ENCODE data around the gene DMBT1. TPM values are rescaled to one million over a fixed set of nuclear protein-coding genes. Genes with fewer than 3 reads are reported as not detected.
"Not testable (repeated sequence)": the region's sequence is repeated elsewhere in the genome, so short reads cannot be mapped to it uniquely, and the experiment has no call there.

Gene DMBT1
- total RNA-seq, 3 donors from 2014 or later, result 37.2 to 2,543 (median 408) TPM

DNA sequence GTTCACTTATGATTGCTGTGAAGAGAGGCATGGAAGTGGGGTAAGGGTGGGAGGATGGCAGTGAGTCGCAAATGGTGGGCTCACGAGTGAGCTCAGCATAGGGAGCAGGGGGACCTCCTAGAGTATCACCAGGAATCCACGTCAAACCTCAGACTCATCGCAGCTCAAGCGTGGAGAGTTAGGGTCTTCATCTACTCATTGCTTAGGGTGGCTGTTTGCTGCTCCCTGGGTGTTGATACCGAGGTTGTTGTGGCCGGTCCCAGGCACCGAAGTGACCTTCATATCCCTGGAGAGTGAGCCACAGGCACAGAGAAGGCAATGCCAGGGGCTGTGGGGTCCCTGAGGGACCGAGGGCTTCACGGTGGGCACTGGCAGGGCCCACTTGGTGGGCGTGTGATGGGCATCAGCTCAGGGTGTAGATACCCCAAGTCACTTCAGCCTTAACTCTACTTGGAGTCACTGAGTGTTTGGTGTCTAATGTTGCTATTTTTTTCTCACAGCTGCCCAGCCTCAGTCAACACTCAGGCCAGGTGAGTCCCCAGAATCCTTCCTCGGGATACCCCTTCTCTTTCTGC lies 16.8 kb downstream of the DMBT1 start:
- intact Hi-C loops (cut with DNase I, micrococcal nuclease), result no loop called here
- TF ChIP-seq, protein P1, sequence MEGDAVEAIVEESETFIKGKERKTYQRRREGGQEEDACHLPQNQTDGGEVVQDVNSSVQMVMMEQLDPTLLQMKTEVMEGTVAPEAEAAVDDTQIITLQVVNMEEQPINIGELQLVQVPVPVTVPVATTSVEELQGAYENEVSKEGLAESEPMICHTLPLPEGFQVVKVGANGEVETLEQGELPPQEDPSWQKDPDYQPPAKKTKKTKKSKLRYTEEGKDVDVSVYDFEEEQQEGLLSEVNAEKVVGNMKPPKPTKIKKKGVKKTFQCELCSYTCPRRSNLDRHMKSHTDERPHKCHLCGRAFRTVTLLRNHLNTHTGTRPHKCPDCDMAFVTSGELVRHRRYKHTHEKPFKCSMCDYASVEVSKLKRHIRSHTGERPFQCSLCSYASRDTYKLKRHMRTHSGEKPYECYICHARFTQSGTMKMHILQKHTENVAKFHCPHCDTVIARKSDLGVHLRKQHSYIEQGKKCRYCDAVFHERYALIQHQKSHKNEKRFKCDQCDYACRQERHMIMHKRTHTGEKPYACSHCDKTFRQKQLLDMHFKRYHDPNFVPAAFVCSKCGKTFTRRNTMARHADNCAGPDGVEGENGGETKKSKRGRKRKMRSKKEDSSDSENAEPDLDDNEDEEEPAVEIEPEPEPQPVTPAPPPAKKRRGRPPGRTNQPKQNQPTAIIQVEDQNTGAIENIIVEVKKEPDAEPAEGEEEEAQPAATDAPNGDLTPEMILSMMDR (IDR thresholded peaks at IDR 0.05), result no peak

DNA sequence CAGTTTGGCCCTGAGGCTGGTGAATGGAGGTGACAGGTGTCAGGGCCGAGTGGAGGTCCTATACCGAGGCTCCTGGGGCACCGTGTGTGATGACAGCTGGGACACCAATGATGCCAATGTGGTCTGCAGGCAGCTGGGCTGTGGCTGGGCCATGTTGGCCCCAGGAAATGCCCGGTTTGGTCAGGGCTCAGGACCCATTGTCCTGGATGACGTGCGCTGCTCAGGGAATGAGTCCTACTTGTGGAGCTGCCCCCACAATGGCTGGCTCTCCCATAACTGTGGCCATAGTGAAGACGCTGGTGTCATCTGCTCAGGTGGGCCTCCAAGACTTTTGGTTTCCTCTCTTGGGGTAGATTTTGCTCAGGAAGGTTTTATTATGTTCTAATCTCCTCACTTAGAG lies 25.5 kb downstream of the DMBT1 start:
- H3K9me3 ChIP-seq; H3K36me3 ChIP-seq (ENCODE audit: low read depth); intact Hi-C loops (cut with DNase I, micrococcal nuclease); H3K4me3 ChIP-seq; ATAC-seq; H3K4me1 ChIP-seq (ENCODE audit: low read depth); DNase-seq: not testable (repeated sequence)

More for the DNA sequence above, 16.8 kb downstream of the DMBT1 start:
- no peaks in the 10 kb centered on the region for H3K9me3 ChIP-seq
- H3K4me3 ChIP-seq, result no peak overlapping the region
- no peaks in the 10 kb centered on the region for H3K36me3 ChIP-seq (ENCODE audit: low read depth)
- ATAC-seq (no peak), DNase-seq (no peak)
- no peaks in the 10 kb centered on the region for H3K4me1 ChIP-seq (ENCODE audit: low read depth)

DNA sequence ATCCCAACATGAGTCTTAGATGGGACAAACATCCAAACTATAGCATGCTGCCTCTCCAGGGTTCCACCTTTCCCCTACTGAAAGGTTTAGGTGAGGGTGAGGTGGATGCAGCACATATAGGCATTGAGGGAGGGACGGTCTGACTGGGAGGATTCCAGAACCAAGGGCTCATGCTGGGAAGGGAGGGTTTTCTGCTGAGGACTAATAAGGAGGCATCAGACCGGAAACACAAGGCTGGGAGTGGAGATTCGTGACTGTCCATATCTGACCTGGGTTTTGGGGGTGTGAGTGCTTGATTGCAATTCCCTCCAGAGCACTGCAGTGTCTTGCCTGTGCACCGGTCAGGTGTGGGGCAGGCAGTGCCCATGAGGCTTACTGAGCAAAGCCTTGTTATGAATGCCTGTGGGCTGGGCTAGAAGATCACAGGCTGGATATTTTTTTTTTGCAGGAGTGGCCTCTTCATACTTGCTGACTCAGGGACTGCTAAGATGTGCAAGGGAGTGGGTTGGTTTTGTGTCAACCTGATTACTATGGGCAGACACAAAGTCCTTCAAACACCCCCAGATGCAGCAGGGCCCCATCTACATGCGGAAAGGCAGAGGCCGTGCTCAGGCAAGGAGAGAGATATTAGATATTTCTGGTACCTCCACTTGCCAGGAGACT lies 26.7 kb downstream of the DMBT1 start:
- intact Hi-C loops (cut with DNase I, micrococcal nuclease), result no loop called here

DNA sequence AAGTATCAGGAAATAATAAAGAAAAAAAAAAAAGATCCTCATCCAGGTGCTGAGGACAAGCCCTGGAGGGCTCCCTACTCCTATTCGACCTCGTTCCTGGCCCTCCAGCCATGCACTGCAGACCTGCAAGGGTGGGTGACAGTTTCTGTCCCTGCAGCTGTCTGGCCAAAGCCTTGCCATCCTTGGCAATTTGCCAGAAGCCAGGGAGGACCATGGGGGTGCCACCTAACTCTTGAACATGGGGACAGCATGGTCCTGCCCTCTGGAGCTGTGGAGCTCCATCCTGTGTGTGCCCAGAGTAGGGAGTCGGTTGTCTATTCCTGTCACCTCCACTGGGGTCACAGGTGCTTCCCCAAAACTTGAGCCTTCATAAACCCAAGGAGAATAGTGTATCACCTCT lies 27.8 kb downstream of the DMBT1 start:
- no peak for DNase-seq
- no peaks in the 10 kb centered on the region for H3K9me3 ChIP-seq
- H3K4me1 ChIP-seq (ENCODE audit: low read depth), result no peaks in the 10 kb centered on the region
- H3K36me3 ChIP-seq (ENCODE audit: low read depth), result no peaks in the 10 kb centered on the region
- intact Hi-C loops (cut with DNase I, micrococcal nuclease), result no loop called here
- TF ChIP-seq, protein P1 (IDR thresholded peaks at IDR 0.05), result no peak
- H3K4me3 ChIP-seq, result no peak overlapping the region
- no peak for ATAC-seq

More for the DNA sequence above, 26.7 kb downstream of the DMBT1 start:
- DNase-seq, result no peak
- Histone ChIP-seq H3K4me1 (ENCODE audit: low read depth) (no peaks in the 10 kb centered on the region), H3K36me3 (ENCODE audit: low read depth) (no peaks in the 10 kb centered on the region), H3K9me3 (no peaks in the 10 kb centered on the region), H3K4me3 (no peak overlapping the region)
- TF ChIP-seq, protein P1 (IDR thresholded peaks at IDR 0.05), result no peak
- ATAC-seq, result no peak

DNA sequence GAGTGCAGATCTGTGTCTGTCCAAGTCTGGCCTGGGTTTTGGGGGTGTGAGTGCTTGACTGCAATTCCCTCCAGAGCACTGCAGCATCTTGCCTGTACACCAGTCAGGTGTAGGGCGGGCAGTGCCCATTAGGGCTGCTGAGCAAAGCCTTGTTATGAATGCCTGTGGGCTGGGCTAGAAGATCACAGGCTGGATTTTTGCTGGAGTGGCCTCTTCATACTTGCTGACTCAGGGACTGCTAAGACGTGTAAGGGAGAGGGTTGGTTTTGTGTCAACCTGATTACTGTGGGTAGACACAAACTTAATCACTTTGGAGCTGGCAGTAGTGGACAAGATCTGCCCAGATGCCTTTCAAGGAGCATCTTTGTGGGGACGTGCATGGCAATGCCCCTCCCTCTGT lies 29.6 kb downstream of the DMBT1 start:
- Histone ChIP-seq H3K4me3 (no peak overlapping the region), H3K36me3 (ENCODE audit: low read depth) (no peaks in the 10 kb centered on the region), H3K4me1 (ENCODE audit: low read depth) (no peaks in the 10 kb centered on the region), H3K9me3 (no peaks in the 10 kb centered on the region)
- TF ChIP-seq, protein P1 (IDR thresholded peaks at IDR 0.05), result no peak
- no peak for DNase-seq
- no peak for ATAC-seq
- intact Hi-C loops (cut with DNase I, micrococcal nuclease), result no loop called here

DNA sequence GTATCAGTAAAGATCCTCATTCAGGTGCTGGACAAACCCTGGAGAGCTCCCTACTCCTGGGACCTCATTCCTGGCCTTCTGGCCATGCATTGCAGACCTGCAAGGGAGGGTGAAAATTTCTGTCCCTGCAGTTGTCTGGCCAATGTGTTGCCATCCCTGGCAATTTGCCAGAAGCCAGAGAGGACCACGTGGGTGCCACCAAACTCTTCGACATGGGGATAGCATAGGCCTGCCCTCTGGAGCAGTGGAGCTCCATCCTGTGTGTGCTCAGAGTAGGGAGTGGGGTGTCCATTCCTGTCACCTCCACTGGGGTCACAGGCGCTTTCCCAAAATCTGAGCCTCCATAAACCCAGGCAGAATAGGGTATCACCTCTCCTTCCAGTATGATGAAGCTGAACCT lies 31.2 kb downstream of the DMBT1 start:
- H3K36me3 ChIP-seq (ENCODE audit: low read depth), result no peaks in the 10 kb centered on the region
- intact Hi-C loops (cut with DNase I, micrococcal nuclease), result no loop called here
- TF ChIP-seq, protein P1 (IDR thresholded peaks at IDR 0.05), result no peak
- no peak overlapping the region for H3K4me3 ChIP-seq
- H3K9me3 ChIP-seq, result no peaks in the 10 kb centered on the region
- ATAC-seq, result no peak
- DNase-seq, result no peak
- H3K4me1 ChIP-seq (ENCODE audit: low read depth), result no peaks in the 10 kb centered on the region
